Measurements from ENCODE around the gene PRKAG2.
"Not testable (repeated sequence)": the region's sequence is repeated elsewhere in the genome, so short reads cannot be mapped to it uniquely, and the experiment has no call there.

The PRKAG2 gene

GRCh38 chr7:151851145-151851751, 25.7 kb downstream of the PRKAG2 start:
- peak; percentile 14 for DNase-seq (ENCODE audit: low spot score)

- no peak for DNase-seq (ENCODE audit: low spot score)
Measured at GRCh38 chr7:151850491-151851124, 26.3 kb downstream of the PRKAG2 start.

GRCh38 chr7:151849879-151850260, 27.0 kb downstream of the PRKAG2 start:
- no peak for DNase-seq (ENCODE audit: low spot score)

GRCh38 chr7:151849008-151849878, 27.7 kb downstream of the PRKAG2 start:
- DNase-seq (ENCODE audit: low spot score) = no peak

GRCh38 chr7:151847681-151848081, 29.2 kb downstream of the PRKAG2 start:
- DNase-seq (ENCODE audit: low spot score) = no peak

GRCh38 chr7:151847136-151847535, 29.8 kb downstream of the PRKAG2 start:
- DNase-seq (ENCODE audit: low spot score) = no peak

GRCh38 chr7:151845412-151846205, 31.3 kb downstream of the PRKAG2 start:
- no peak for DNase-seq (ENCODE audit: low spot score)

- DNase-seq (ENCODE audit: low spot score) = no peak
Measured at GRCh38 chr7:151844825-151845200, 32.1 kb downstream of the PRKAG2 start.

GRCh38 chr7:151844071-151844824, 32.7 kb downstream of the PRKAG2 start:
- no peak for DNase-seq (ENCODE audit: low spot score)

- DNase-seq (ENCODE audit: low spot score) = no peak
Measured at GRCh38 chr7:151843181-151843580, 33.7 kb downstream of the PRKAG2 start.

GRCh38 chr7:151841395-151842051, 35.4 kb downstream of the PRKAG2 start:
- DNase-seq (ENCODE audit: low spot score) = not testable (repeated sequence)

GRCh38 chr7:151840088-151840910, 36.6 kb downstream of the PRKAG2 start:
- no peak for DNase-seq (ENCODE audit: low spot score)

GRCh38 chr7:151839451-151839921, 37.4 kb downstream of the PRKAG2 start:
- DNase-seq (ENCODE audit: low spot score) = no peak

- DNase-seq (ENCODE audit: low spot score) = peak; percentile 63
Measured at GRCh38 chr7:151838861-151839381, 38.0 kb downstream of the PRKAG2 start.

GRCh38 chr7:151838072-151838471, 38.8 kb downstream of the PRKAG2 start:
- DNase-seq (ENCODE audit: low spot score) = no peak

GRCh38 chr7:151837285-151838042, 39.5 kb downstream of the PRKAG2 start:
- DNase-seq (ENCODE audit: low spot score) = no peak

GRCh38 chr7:151836927-151837205, 40.0 kb downstream of the PRKAG2 start:
- no peak for DNase-seq (ENCODE audit: low spot score)

GRCh38 chr7:151836191-151836926, 40.6 kb downstream of the PRKAG2 start:
- DNase-seq (ENCODE audit: low spot score) = no peak
